AG04450 (cell line): ENCODE measurements around the gene CCDC69. TPM values are rescaled to one million over a fixed set of nuclear protein-coding genes. Genes with fewer than 3 reads are reported as not detected.

ENCODE experiments used
- CTCF ChIA-PET: fragments of 300-600, 350-600 bp; formaldehyde crosslinking; extraction: SDS; loops from one replicate; lab custom pipeline; 2022; ENCODE audit warnings: antibody characterized with exemption, inconsistent platforms; lab: Charles Lee
- POLR2A ChIA-PET: fragments of 350-600 bp; formaldehyde crosslinking; extraction: SDS; loops from one replicate; lab custom pipeline; 2021; ENCODE audit warnings: antibody characterized with exemption, inconsistent platforms; lab: Yijun Ruan, JAX
- DNase-seq: peaks from one replicate; pipeline ENCODE4 v3.0.0-alpha.2; 2011; ENCODE audit warnings: low read depth, low spot score
- H3K27ac ChIP-seq: one replicate; pipeline ENCODE4 v1.5.1; 2012; ENCODE audit warnings: low read depth, low read length, control low read depth
- H3K27me3 ChIP-seq: one replicate; pipeline ENCODE4 v1.6.0; 2012; ENCODE audit warnings: low read length; ENCODE audit not compliant: control insufficient read depth, insufficient read depth
- H3K4me3 ChIP-seq: 2 replicates; pipeline ENCODE4 v1.5.1; 2011; ENCODE audit warnings: mild to moderate bottlenecking, low read depth, low read length, control low read depth
- H3K9me3 ChIP-seq: 2 replicates; pipeline ENCODE4 v1.5.1; 2012; ENCODE audit warnings: low read length; ENCODE audit not compliant: control insufficient read depth, insufficient read depth
- CTCF ChIP-seq: IDR thresholded peaks from 2 replicates; pipeline ENCODE4 v1.5.1; 2011; ENCODE audit warnings: low read depth, low read length, control low read depth, inconsistent platforms
- polyA plus RNA-seq: library from polyadenylated mRNA; depleted of rRNA; stranded (reverse); fragments of >200 nt; gene quantifications from 2 replicates; pipeline ENCODE4 v1.2.3, GENCODE V29; 2011; rRNA removed

The CCDC69 gene
- polyA plus RNA-seq, 1 experiment = 1.9 TPM

GRCh38 chr5:151137067-151137825 is 86.6 kb downstream of the CCDC69 start:
- no peak overlapping the region for H3K27ac ChIP-seq
- ChIA-PET POLR2A (no interaction called here), CTCF (interaction anchor here (1.6 to 9.3 kb wide), 4 partner anchors 11 to 86 kb away, joined by 4 to 53 read pairs (median 17); no protein-coding TSS in a partner anchor)
- H3K4me3 ChIP-seq = no peak overlapping the region
- TF ChIP-seq CTCF = no peak
- DNase-seq = no peak
- H3K27me3 ChIP-seq = no peaks in the 10 kb centered on the region
- H3K9me3 ChIP-seq = no peaks in the 10 kb centered on the region

DNA sequence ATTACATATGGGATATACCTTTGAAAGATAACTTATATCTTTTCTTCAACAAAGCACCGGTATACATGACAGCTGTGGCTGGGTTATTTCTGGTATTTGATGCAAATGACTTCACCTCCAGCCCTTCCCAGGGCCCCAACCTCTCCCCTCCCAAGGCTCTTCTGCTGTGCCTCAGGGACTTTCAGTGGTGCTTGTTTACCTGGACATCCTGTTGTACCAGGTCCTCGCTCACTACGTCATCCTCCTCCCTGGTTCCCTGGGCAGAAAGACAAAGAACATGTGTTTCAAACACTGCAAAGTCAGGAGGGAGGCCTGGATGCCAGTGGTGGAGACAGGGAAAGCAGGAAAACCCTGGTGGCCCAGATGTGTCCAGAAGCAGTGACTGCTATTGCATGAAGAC is 89.7 kb downstream of the CCDC69 start:
- DNase-seq = no peak
- CTCF ChIA-PET = interaction anchor here (3.0 to 9.3 kb wide), 2 partner anchors 8 to 19 kb away, joined by 29 to 53 read pairs; no protein-coding TSS in a partner anchor
- TF ChIP-seq CTCF = no peak
- no peaks in the 10 kb centered on the region for H3K9me3 ChIP-seq
- H3K27ac ChIP-seq = no peak overlapping the region
- no peak overlapping the region for H3K4me3 ChIP-seq
- POLR2A ChIA-PET = no interaction called here
- H3K27me3 ChIP-seq = no peaks in the 10 kb centered on the region

DNA sequence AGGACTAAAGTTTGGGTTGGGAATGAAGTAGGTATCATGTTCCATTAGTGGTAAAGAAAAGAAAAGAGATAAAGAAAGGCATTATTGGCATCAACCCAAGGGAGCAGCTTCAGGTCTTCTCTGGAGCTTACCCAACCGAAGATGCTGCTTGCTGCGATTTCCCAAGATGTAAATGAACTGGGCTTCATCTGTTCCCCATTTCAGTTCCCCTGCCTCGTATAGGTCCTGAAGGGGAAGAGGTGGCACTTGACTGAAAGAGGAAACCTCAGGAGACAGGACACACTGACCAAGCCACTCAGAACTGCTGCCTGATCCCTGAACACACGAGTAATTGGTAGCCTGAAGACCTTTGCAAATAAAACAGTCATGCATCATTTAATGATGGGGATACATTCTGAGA is 90.9 kb downstream of the CCDC69 start:
- no peaks in the 10 kb centered on the region for H3K27me3 ChIP-seq
- TF ChIP-seq CTCF = no peak
- CTCF ChIA-PET = interaction anchor here (9.3 kb wide), 1 partner anchor 18 kb away, joined by 53 read pairs; no protein-coding TSS in a partner anchor
- POLR2A ChIA-PET = no interaction called here
- no peak overlapping the region for H3K4me3 ChIP-seq
- H3K27ac ChIP-seq = no peak overlapping the region
- H3K9me3 ChIP-seq = no peaks in the 10 kb centered on the region
- DNase-seq = no peak

Other genes with a start within 250 kb of the CCDC69 start
- 3.7 TPM in 2 replicates for gene GPX3, start 203.5 kb downstream of the CCDC69 start, polyA plus RNA-seq
- gene TNIP1, start 143.1 kb downstream of the CCDC69 start, polyA plus RNA-seq = 42.6 and 49.2 TPM in 2 replicates
- gene ANXA6, start 66.3 kb downstream of the CCDC69 start, polyA plus RNA-seq = 502 and 538 TPM in 2 replicates
- 18.4 and 20.9 TPM in 2 replicates for gene GM2A, start 29.1 kb upstream of the CCDC69 start, polyA plus RNA-seq
- not detected in 2 replicates for gene SLC36A3, start 79.7 kb upstream of the CCDC69 start, polyA plus RNA-seq
- not detected in 2 replicates for gene SLC36A2, start 123.5 kb upstream of the CCDC69 start, polyA plus RNA-seq
- 22.2 and 22.3 TPM in 2 replicates for gene SLC36A1, start 223.5 kb upstream of the CCDC69 start, polyA plus RNA-seq